ENCODE measurements around the gene UNC45A. TPM values are rescaled to one million over a fixed set of nuclear protein-coding genes. Genes with fewer than 3 reads are reported as not detected.
A peak's percentile ranks its signal among the peaks of the same experiment; 100 is the strongest.

The UNC45A gene
- total and polyA plus RNA-seq, 7 donors: 28.8 to 63.5 (median 50.4) TPM

- intact Hi-C loops (cut with DNase I): no loop called here
- Histone ChIP-seq H3K36me3 (peaks cover 49 to 100% (median 81%) of the 10 kb centered on the region in 4 donors), H3K9me3 (no peaks in the 10 kb centered on the region), H3K4me1 (peaks cover 0 to 5% (median 0%) of the 10 kb centered on the region in 4 donors), H3K27me3 (no peaks in the 10 kb centered on the region), H3K4me3 (no peak overlapping the region), H3K27ac (peak overlapping the region in 1 of 4 donors; percentile 23)
- DNase-seq: no peak
- TF ChIP-seq POLR2AphosphoS5 (IDR thresholded peaks at IDR 0.05) (no peak), POLR2A (IDR thresholded peaks at IDR 0.05) (no peak), CTCF (IDR thresholded peaks at IDR 0.05) (no peak), EP300 (IDR thresholded peaks at IDR 0.05) (no peak)
- 87 to 92% methylated on average over 11 of the region's 11 CpGs for WGBS, 2 donors
Measured at GRCh38 chr15:90916461-90916860, 18.6 kb upstream of the UNC45A start.

- no peak overlapping the region for H3K27ac ChIP-seq
- 96 to 97% methylated on average over 12 of the region's 12 CpGs for WGBS, 2 donors
Measured at GRCh38 chr15:90917569-90917968, 17.5 kb upstream of the UNC45A start.

GRCh38 chr15:90918034-90918788 is 16.9 kb upstream of the UNC45A start:
- no peak overlapping the region for H3K4me3 ChIP-seq
- no peaks in the 10 kb centered on the region for H3K27me3 ChIP-seq
- intact Hi-C loops (cut with DNase I): no loop called here
- H3K27ac ChIP-seq: no peak overlapping the region
- DNase-seq: no peak
- H3K9me3 ChIP-seq: no peaks in the 10 kb centered on the region
- H3K4me1 ChIP-seq: peaks cover 0 to 5% (median 0%) of the 10 kb centered on the region in 4 donors
- no peak for TF ChIP-seq POLR2AphosphoS5 (IDR thresholded peaks at IDR 0.05)
- no peak for TF ChIP-seq CTCF (IDR thresholded peaks at IDR 0.05)
- no peak for TF ChIP-seq EP300 (IDR thresholded peaks at IDR 0.05)
- no peak for TF ChIP-seq POLR2A (IDR thresholded peaks at IDR 0.05)
- 97 to 98% methylated on average over 23 of the region's 23 CpGs for WGBS, 2 donors
- peaks cover 31 to 82% (median 64%) of the 10 kb centered on the region in 4 donors for H3K36me3 ChIP-seq

More at GRCh38 chr15:90917569-90917968, 17.5 kb upstream of the UNC45A start:
- Histone ChIP-seq H3K4me1 (peaks cover 0 to 5% (median 0%) of the 10 kb centered on the region in 4 donors), H3K4me3 (no peak overlapping the region), H3K9me3 (no peaks in the 10 kb centered on the region), H3K36me3 (peaks cover 38 to 89% (median 71%) of the 10 kb centered on the region in 4 donors), H3K27me3 (no peaks in the 10 kb centered on the region)
- DNase-seq: no peak
- intact Hi-C loops (cut with DNase I): no loop called here
- TF ChIP-seq POLR2AphosphoS5 (IDR thresholded peaks at IDR 0.05): no peak
- TF ChIP-seq CTCF (IDR thresholded peaks at IDR 0.05): no peak

- Histone ChIP-seq H3K4me3 (no peak overlapping the region), H3K27ac (no peak overlapping the region), H3K36me3 (peaks cover 25 to 76% (median 58%) of the 10 kb centered on the region in 4 donors), H3K9me3 (no peaks in the 10 kb centered on the region), H3K4me1 (peaks cover 0 to 5% (median 0%) of the 10 kb centered on the region in 4 donors), H3K27me3 (no peaks in the 10 kb centered on the region)
- TF ChIP-seq POLR2AphosphoS5 (IDR thresholded peaks at IDR 0.05): no peak
- TF ChIP-seq POLR2A (IDR thresholded peaks at IDR 0.05): no peak
- no peak for TF ChIP-seq CTCF (IDR thresholded peaks at IDR 0.05)
- no peak for TF ChIP-seq EP300 (IDR thresholded peaks at IDR 0.05)
- no peak for DNase-seq
- WGBS, 2 donors: 94 to 96% methylated on average over 6 of the region's 6 CpGs
- intact Hi-C loops (cut with DNase I): no loop called here
Measured at GRCh38 chr15:90918835-90919234, 16.2 kb upstream of the UNC45A start.
